Activated CD4-positive, alpha-beta T cell treated with anti-CD3 and anti-CD28 coated beads, Interleukin-10, Interleukin-2, amounts not matched to agents 100 ng/mL and 50 ng/mL, durations not matched to agents 16 hours and 8 hours (primary cell): ENCODE measurements around the gene ZNF678.
"Not testable (repeated sequence)": the region's sequence is repeated elsewhere in the genome, so short reads cannot be mapped to it uniquely, and the experiment has no call there.

Experiments used
- DNase-seq: peaks from one replicate; pipeline ENCODE4 v3.0.0-alpha.2; 2020

ZNF678 gene

GRCh38 chr1:227556288-227556687 is 7.1 kb upstream of the ZNF678 start:
- no peak for DNase-seq

- DNase-seq, result no peak
These were observed 5.2 kb upstream of the ZNF678 start for GRCh38 chr1:227557962-227558725.

GRCh38 chr1:227558732-227559262 is 4.6 kb upstream of the ZNF678 start:
- no peak for DNase-seq

GRCh38 chr1:227559499-227559898 is 3.9 kb upstream of the ZNF678 start:
- no peak for DNase-seq

GRCh38 chr1:227559926-227560325 is 3.4 kb upstream of the ZNF678 start:
- DNase-seq, result no peak

- DNase-seq, result no peak
These were observed 2.8 kb upstream of the ZNF678 start for GRCh38 chr1:227560393-227561173.

GRCh38 chr1:227561241-227561907 is 2.0 kb upstream of the ZNF678 start:
- DNase-seq, result no peak

GRCh38 chr1:227562037-227562436 is 1.3 kb upstream of the ZNF678 start:
- DNase-seq, result no peak

- DNase-seq, result no peak
These were observed 428 bp upstream of the ZNF678 start for GRCh38 chr1:227562933-227563323.

- DNase-seq, result no peak
These were observed 3.9 kb downstream of the ZNF678 start for GRCh38 chr1:227567256-227567655.

GRCh38 chr1:227568593-227568992 is 5.2 kb downstream of the ZNF678 start:
- DNase-seq, result no peak

- DNase-seq, result no peak
These were observed 9.4 kb downstream of the ZNF678 start for GRCh38 chr1:227572752-227573151.

GRCh38 chr1:227574926-227575325 is 11.6 kb downstream of the ZNF678 start:
- no peak for DNase-seq

GRCh38 chr1:227576189-227576588 is 12.8 kb downstream of the ZNF678 start:
- no peak for DNase-seq

- DNase-seq, result no peak
These were observed 14.1 kb downstream of the ZNF678 start for GRCh38 chr1:227577500-227577899.

- DNase-seq, result no peak
These were observed 20.0 kb downstream of the ZNF678 start for GRCh38 chr1:227583354-227583753.

- no peak for DNase-seq
These were observed 23.4 kb downstream of the ZNF678 start for GRCh38 chr1:227586733-227587132.

- DNase-seq, result no peak
These were observed 24.6 kb downstream of the ZNF678 start for GRCh38 chr1:227587968-227588367.

- DNase-seq, result not testable (repeated sequence)
These were observed 25.4 kb downstream of the ZNF678 start for GRCh38 chr1:227588769-227589168.

GRCh38 chr1:227589777-227590176 is 26.4 kb downstream of the ZNF678 start:
- not testable (repeated sequence) for DNase-seq

GRCh38 chr1:227596222-227596621 is 32.9 kb downstream of the ZNF678 start:
- not testable (repeated sequence) for DNase-seq

GRCh38 chr1:227603327-227603726 is 40.0 kb downstream of the ZNF678 start:
- no peak for DNase-seq

- no peak for DNase-seq
These were observed 41.1 kb downstream of the ZNF678 start for GRCh38 chr1:227604446-227604845.
